Endothelial cell (in vitro differentiated cells): ENCODE measurements around the gene DCTN4. TPM values are rescaled to one million over a fixed set of nuclear protein-coding genes. Genes with fewer than 3 reads are reported as not detected.

ENCODE experiments used
- DNase-seq: peaks from one replicate; pipeline ENCODE4 v3.0.0; 2021; ENCODE audit warnings: low spot score
- H3K27ac Mint-ChIP-seq: one replicate; pipeline ENCODE4 v1.8.0; 2021; ENCODE audit warnings: mixed read lengths, inconsistent platforms; ENCODE audit not compliant: unreplicated experiment
- H3K27me3 Mint-ChIP-seq: one replicate; pipeline ENCODE4 v1.8.0; 2021; ENCODE audit warnings: mild to moderate bottlenecking, moderate library complexity, mixed read lengths, inconsistent platforms; ENCODE audit not compliant: unreplicated experiment
- H3K36me3 Mint-ChIP-seq: one replicate; pipeline ENCODE4 v1.8.0; 2021; ENCODE audit warnings: mild to moderate bottlenecking, low read depth, mixed read lengths, inconsistent platforms; ENCODE audit not compliant: unreplicated experiment
- H3K4me1 Mint-ChIP-seq: one replicate; pipeline ENCODE4 v1.8.0; 2021; ENCODE audit warnings: mild to moderate bottlenecking, mixed read lengths, inconsistent platforms; ENCODE audit not compliant: unreplicated experiment
- H3K4me3 Mint-ChIP-seq: one replicate; pipeline ENCODE4 v1.8.0; 2021; ENCODE audit warnings: mild to moderate bottlenecking, mixed read lengths, inconsistent platforms; ENCODE audit not compliant: unreplicated experiment
- H3K9me3 Mint-ChIP-seq: one replicate; pipeline ENCODE4 v1.8.0; 2021; ENCODE audit warnings: mixed read lengths, inconsistent platforms; ENCODE audit not compliant: unreplicated experiment
- CTCF ChIP-seq: fragments of 200-600 bp; sonication (generic); IDR thresholded peaks from one replicate; pipeline ENCODE4 v1.5.0; 2021; ENCODE audit warnings: antibody characterized with exemption; ENCODE audit not compliant: unreplicated experiment
- total RNA-seq: library from RNA; stranded (reverse); fragmentation: NEBNext Ultra II Directional; extraction: Animal tissue kit (Norgen Biotek cat#: 25700); gene quantifications from one replicate; pipeline ENCODE4 v1.2.1, GENCODE V29; 2021; ENCODE audit not compliant: unreplicated experiment

The DCTN4 gene
- total RNA-seq, 1 donor from 2014 or later, result 50.3 TPM

GRCh38 chr5:150700594-150701377, 58.0 kb downstream of the DCTN4 start, which contains the start of gene RBM22:
Gene RBM22 (minus strand): TSS chr5:150701062. CDS start chr5:150700985, 77 bp downstream.
- no peaks in the 10 kb centered on the region for H3K4me1 Mint-ChIP-seq
- peak; percentile 57 for TF ChIP-seq CTCF
- H3K36me3 Mint-ChIP-seq, result peaks cover 19% of the 10 kb centered on the region
- no peaks in the 10 kb centered on the region for H3K27me3 Mint-ChIP-seq
- peak; percentile 83 for DNase-seq
- no peak within 1 kb of the TSS for H3K27ac Mint-ChIP-seq
- H3K9me3 Mint-ChIP-seq, result no peaks in the 10 kb centered on the region
- H3K4me3 Mint-ChIP-seq, result peak within 1 kb of the TSS; percentile 69

GRCh38 chr5:150700246-150700593, 58.6 kb downstream of the DCTN4 start:
- peaks cover 21% of the 10 kb centered on the region for H3K36me3 Mint-ChIP-seq
- no peak overlapping the region for H3K27ac Mint-ChIP-seq
- H3K27me3 Mint-ChIP-seq, result no peaks in the 10 kb centered on the region
- no peak overlapping the region for H3K4me3 Mint-ChIP-seq
- no peak for TF ChIP-seq CTCF
- H3K9me3 Mint-ChIP-seq, result no peaks in the 10 kb centered on the region
- H3K4me1 Mint-ChIP-seq, result no peaks in the 10 kb centered on the region
- no peak for DNase-seq

- Mint-ChIP-seq H3K4me1 (no peaks in the 10 kb centered on the region), H3K27me3 (no peaks in the 10 kb centered on the region), H3K4me3 (no peak overlapping the region), H3K36me3 (peaks cover 60% of the 10 kb centered on the region), H3K27ac (no peak overlapping the region), H3K9me3 (no peaks in the 10 kb centered on the region)
- DNase-seq, result no peak
- TF ChIP-seq CTCF, result no peak
Observed at GRCh38 chr5:150694612-150695011, 64.2 kb downstream of the DCTN4 start.

- H3K27me3 Mint-ChIP-seq, result no peaks in the 10 kb centered on the region
- H3K4me1 Mint-ChIP-seq, result no peaks in the 10 kb centered on the region
- no peak for TF ChIP-seq CTCF
- no peak for DNase-seq
- H3K36me3 Mint-ChIP-seq, result peaks cover 49% of the 10 kb centered on the region
- no peak overlapping the region for H3K27ac Mint-ChIP-seq
- no peaks in the 10 kb centered on the region for H3K9me3 Mint-ChIP-seq
- no peak overlapping the region for H3K4me3 Mint-ChIP-seq
Observed at GRCh38 chr5:150692276-150692675, 66.5 kb downstream of the DCTN4 start.

GRCh38 chr5:150690760-150691159, 68.1 kb downstream of the DCTN4 start:
- H3K9me3 Mint-ChIP-seq, result no peaks in the 10 kb centered on the region
- H3K36me3 Mint-ChIP-seq, result peaks cover 44% of the 10 kb centered on the region
- no peaks in the 10 kb centered on the region for H3K27me3 Mint-ChIP-seq
- TF ChIP-seq CTCF, result no peak
- no peak overlapping the region for H3K4me3 Mint-ChIP-seq
- H3K27ac Mint-ChIP-seq, result no peak overlapping the region
- DNase-seq, result no peak
- H3K4me1 Mint-ChIP-seq, result no peaks in the 10 kb centered on the region
